ENCODE results near the gene SIX2.

Gene SIX2

DNA sequence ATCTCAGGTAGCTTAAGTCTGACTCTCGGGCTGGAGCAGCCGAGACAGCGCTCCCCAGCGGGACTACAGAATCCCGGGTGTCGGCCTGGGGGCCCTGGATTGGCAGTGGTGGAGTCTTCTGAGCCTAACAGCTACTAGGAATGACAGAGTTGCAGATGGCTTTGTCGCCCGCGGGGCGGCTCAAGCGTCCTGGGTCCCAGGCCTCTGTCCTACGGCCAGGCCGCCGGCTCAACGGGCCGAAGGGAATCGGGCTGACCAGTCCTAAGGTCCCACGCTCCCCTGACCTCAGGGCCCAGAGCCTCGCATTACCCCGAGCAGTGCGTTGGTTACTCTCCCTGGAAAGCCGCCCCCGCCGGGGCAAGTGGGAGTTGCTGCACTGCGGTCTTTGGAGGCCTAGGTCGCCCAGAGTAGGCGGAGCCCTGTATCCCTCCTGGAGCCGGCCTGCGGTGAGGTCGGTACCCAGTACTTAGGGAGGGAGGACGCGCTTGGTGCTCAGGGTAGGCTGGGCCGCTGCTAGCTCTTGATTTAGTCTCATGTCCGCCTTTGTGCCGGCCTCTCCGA lies 8.8 kb downstream of the SIX2 start:
- TF ChIP-seq, protein P1, sequence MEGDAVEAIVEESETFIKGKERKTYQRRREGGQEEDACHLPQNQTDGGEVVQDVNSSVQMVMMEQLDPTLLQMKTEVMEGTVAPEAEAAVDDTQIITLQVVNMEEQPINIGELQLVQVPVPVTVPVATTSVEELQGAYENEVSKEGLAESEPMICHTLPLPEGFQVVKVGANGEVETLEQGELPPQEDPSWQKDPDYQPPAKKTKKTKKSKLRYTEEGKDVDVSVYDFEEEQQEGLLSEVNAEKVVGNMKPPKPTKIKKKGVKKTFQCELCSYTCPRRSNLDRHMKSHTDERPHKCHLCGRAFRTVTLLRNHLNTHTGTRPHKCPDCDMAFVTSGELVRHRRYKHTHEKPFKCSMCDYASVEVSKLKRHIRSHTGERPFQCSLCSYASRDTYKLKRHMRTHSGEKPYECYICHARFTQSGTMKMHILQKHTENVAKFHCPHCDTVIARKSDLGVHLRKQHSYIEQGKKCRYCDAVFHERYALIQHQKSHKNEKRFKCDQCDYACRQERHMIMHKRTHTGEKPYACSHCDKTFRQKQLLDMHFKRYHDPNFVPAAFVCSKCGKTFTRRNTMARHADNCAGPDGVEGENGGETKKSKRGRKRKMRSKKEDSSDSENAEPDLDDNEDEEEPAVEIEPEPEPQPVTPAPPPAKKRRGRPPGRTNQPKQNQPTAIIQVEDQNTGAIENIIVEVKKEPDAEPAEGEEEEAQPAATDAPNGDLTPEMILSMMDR (IDR thresholded peaks at IDR 0.05): no peak

GRCh38 chr2:44999540-44999939 lies 9.7 kb downstream of the SIX2 start:
- H3K4me1 ChIP-seq (ENCODE audit: control insufficient read depth in 1 of 2, insufficient read depth in 1 of 2, low read depth in 1 of 2, low read length in 1 of 2): peaks cover 0 to 7% of the 10 kb centered on the region in 2 experiments
- H3K27me3 ChIP-seq: peaks cover 100% of the 10 kb centered on the region
- H3K36me3 ChIP-seq: no peaks in the 10 kb centered on the region
- no peaks in the 10 kb centered on the region for H3K9me3 ChIP-seq
- TF ChIP-seq, protein P1 (IDR thresholded peaks at IDR 0.05): no peak
- H3K27ac ChIP-seq: no peak overlapping the region
- H3K4me3 ChIP-seq (ENCODE audit: low read depth in 1 of 2, low read length in 1 of 2): no peak overlapping the region

More for the DNA sequence above, 8.8 kb downstream of the SIX2 start:
- H3K4me1 ChIP-seq (ENCODE audit: control insufficient read depth in 1 of 2, insufficient read depth in 1 of 2, low read depth in 1 of 2, low read length in 1 of 2): peaks cover 0 to 7% of the 10 kb centered on the region in 2 experiments
- H3K36me3 ChIP-seq: no peaks in the 10 kb centered on the region
- H3K9me3 ChIP-seq: no peaks in the 10 kb centered on the region
- no peak overlapping the region for H3K27ac ChIP-seq
- peaks cover 100% of the 10 kb centered on the region for H3K27me3 ChIP-seq
- no peak overlapping the region for H3K4me3 ChIP-seq (ENCODE audit: low read depth in 1 of 2, low read length in 1 of 2)

DNA sequence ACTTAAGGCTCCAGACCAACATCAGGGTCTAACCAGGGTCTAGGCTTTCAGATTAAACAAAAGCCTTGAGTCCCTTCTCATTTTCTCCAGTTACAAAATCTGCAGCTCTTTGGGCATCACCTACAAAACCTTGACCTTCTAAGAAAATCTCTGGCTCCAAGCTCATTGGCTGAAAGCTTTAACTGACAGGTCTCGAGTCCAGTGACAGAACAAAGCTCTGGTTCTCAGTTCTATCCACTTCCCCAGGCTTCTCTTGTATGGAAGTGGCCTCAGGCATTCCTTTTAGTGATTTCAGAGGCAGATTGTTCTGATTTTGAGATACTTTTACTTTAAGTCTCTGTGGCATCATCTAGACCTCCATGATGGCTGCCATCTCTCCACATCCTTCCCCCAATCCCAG lies 11.3 kb downstream of the SIX2 start:
- no peaks in the 10 kb centered on the region for H3K9me3 ChIP-seq
- peaks cover 0 to 7% of the 10 kb centered on the region in 2 experiments for H3K4me1 ChIP-seq (ENCODE audit: control insufficient read depth in 1 of 2, insufficient read depth in 1 of 2, low read depth in 1 of 2, low read length in 1 of 2)
- no peak overlapping the region for H3K4me3 ChIP-seq (ENCODE audit: low read depth in 1 of 2, low read length in 1 of 2)
- peaks cover 100% of the 10 kb centered on the region for H3K27me3 ChIP-seq
- no peaks in the 10 kb centered on the region for H3K36me3 ChIP-seq
- no peak overlapping the region for H3K27ac ChIP-seq
- TF ChIP-seq, protein P1 (IDR thresholded peaks at IDR 0.05): no peak

GRCh38 chr2:44996356-44996755 lies 12.9 kb downstream of the SIX2 start:
- peaks cover 100% of the 10 kb centered on the region for H3K27me3 ChIP-seq
- TF ChIP-seq, protein P1 (IDR thresholded peaks at IDR 0.05): no peak
- no peak overlapping the region for H3K4me3 ChIP-seq (ENCODE audit: low read depth in 1 of 2, low read length in 1 of 2)
- H3K36me3 ChIP-seq: no peaks in the 10 kb centered on the region
- H3K9me3 ChIP-seq: no peaks in the 10 kb centered on the region
- H3K4me1 ChIP-seq (ENCODE audit: control insufficient read depth in 1 of 2, insufficient read depth in 1 of 2, low read depth in 1 of 2, low read length in 1 of 2): peaks cover 0 to 6% of the 10 kb centered on the region in 2 experiments
- H3K27ac ChIP-seq: no peak overlapping the region

DNA sequence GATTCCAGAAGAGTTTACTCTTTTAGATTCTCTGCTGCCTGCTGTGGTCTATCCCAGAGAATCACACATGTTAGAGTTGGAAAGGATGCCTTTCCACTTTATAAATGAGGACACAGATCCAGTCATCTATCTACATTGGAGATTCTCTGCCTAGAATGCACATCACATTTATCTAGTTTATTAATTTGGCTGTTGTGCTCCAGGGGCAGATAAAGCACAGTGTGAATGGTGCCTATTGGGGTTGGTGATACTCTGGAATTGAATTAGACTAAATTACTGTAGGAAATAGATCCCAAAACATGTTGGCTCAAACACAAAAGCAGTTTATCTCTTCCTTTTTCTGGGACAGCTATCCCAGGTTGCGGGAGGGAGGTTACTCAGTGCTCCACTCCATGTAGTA lies 14.9 kb downstream of the SIX2 start:
- H3K27me3 ChIP-seq: peaks cover 99% of the 10 kb centered on the region
- H3K36me3 ChIP-seq: no peaks in the 10 kb centered on the region
- no peak overlapping the region for H3K27ac ChIP-seq
- TF ChIP-seq, protein P1 (IDR thresholded peaks at IDR 0.05): no peak
- H3K4me3 ChIP-seq (ENCODE audit: low read depth in 1 of 2, low read length in 1 of 2): no peak overlapping the region
- H3K9me3 ChIP-seq: no peaks in the 10 kb centered on the region
- no peaks in the 10 kb centered on the region for H3K4me1 ChIP-seq (ENCODE audit: control insufficient read depth in 1 of 2, insufficient read depth in 1 of 2, low read depth in 1 of 2, low read length in 1 of 2)
